IMR-90 (cell line): Measurements from ENCODE around the gene ALX4. TPM values are rescaled to one million over a fixed set of nuclear protein-coding genes. Genes with fewer than 3 reads are reported as not detected.

Source experiments
- ATAC-seq: fragments of 200-7000 bp; cut with Tn5 transposase; 2 replicates; pipeline ENCODE4 v1.9.1; 2020; ENCODE audit warnings: low read depth, mild to moderate bottlenecking, moderate library complexity
- BruUV-seq: library from RNA; stranded (reverse); fragments of 400-500 nt; replicated peaks from 2 replicates; lab custom pipeline; 2021; lab: Mats Ljungman, UMichigan
- CTCF ChIA-PET: fragments of 300-600 bp; formaldehyde crosslinking; extraction: SDS; loops from one replicate; lab custom pipeline; 2021; ENCODE audit warnings: antibody characterized with exemption; lab: Yijun Ruan, JAX
- POLR2A ChIA-PET: fragments of 300-600 bp; sonication (Branson Sonifier 250); formaldehyde crosslinking; loops from one replicate; lab custom pipeline; 2022; ENCODE audit warnings: antibody characterized with exemption; ENCODE audit not compliant: unreplicated experiment; lab: Charles Lee
- DNase-seq: peaks from one replicate; pipeline ENCODE4 v3.0.0; 2013
- H2AFZ ChIP-seq: replicated peaks from 2 replicates; pipeline ENCODE3; 2013; ENCODE audit warnings: low read length, mild to moderate bottlenecking; ENCODE audit not compliant: poor library complexity
- H2AK5ac ChIP-seq: 2 replicates; pipeline ENCODE4 v1.6.1; 2013; ENCODE audit warnings: low read depth, low read length, inconsistent platforms
- H2AK9ac ChIP-seq: replicated peaks from 2 replicates; pipeline ENCODE3; 2013; ENCODE audit warnings: mild to moderate bottlenecking, low read depth, low read length, moderate library complexity; ENCODE audit not compliant: poor library complexity
- H2BK120ac ChIP-seq: 2 replicates; pipeline ENCODE4 v1.6.1; 2013; ENCODE audit warnings: low read depth, low read length, inconsistent platforms
- H2BK15ac ChIP-seq: 3 replicates; pipeline ENCODE4 v1.6.1; 2013; ENCODE audit warnings: low read depth, low read length, inconsistent platforms
- H2BK20ac ChIP-seq: 2 replicates; pipeline ENCODE4 v1.6.1; 2013; ENCODE audit warnings: low read depth, mild to moderate bottlenecking, inconsistent platforms, low read length, moderate library complexity
- H2BK5ac ChIP-seq: 2 replicates; pipeline ENCODE4 v1.6.1; 2013; ENCODE audit warnings: mild to moderate bottlenecking, low read depth, low read length, inconsistent platforms; ENCODE audit not compliant: poor library complexity, severe bottlenecking
- H3K14ac ChIP-seq: replicated peaks from 2 replicates; pipeline ENCODE4 v1.6.1; 2013; ENCODE audit warnings: low read depth, low read length, inconsistent platforms
- H3K18ac ChIP-seq: 2 replicates; pipeline ENCODE4 v1.6.1; 2013; ENCODE audit warnings: low read depth, low read length, control low read depth
- H3K23ac ChIP-seq: 2 replicates; pipeline ENCODE4 v1.6.1; 2013; ENCODE audit warnings: low read depth, low read length, inconsistent platforms
- H3K27ac ChIP-seq: 2 replicates; pipeline ENCODE4 v1.5.1; 2013; ENCODE audit warnings: mild to moderate bottlenecking, control low read depth, low read length; ENCODE audit not compliant: insufficient read depth
- H3K27me3 ChIP-seq: 2 replicates; pipeline ENCODE4 v1.6.1; 2013; ENCODE audit warnings: low read length; ENCODE audit not compliant: control insufficient read depth, insufficient read depth
- H3K36me3 ChIP-seq: 2 replicates; pipeline ENCODE4 v1.6.1; 2013; ENCODE audit warnings: low read length, mixed read lengths; ENCODE audit not compliant: control insufficient read depth, insufficient read depth
- H3K4ac ChIP-seq: 2 replicates; pipeline ENCODE4 v1.6.1; 2013; ENCODE audit warnings: low read depth, low read length, inconsistent platforms
- H3K4me1 ChIP-seq: 2 replicates; pipeline ENCODE4 v1.6.1; 2013; ENCODE audit warnings: low read length, mixed read lengths; ENCODE audit not compliant: control insufficient read depth, insufficient read depth
- H3K4me2 ChIP-seq: 2 replicates; pipeline ENCODE4 v1.6.1; 2013; ENCODE audit warnings: low read depth, mild to moderate bottlenecking, control low read depth, low read length, moderate library complexity
- H3K4me3 ChIP-seq: 2 replicates; pipeline ENCODE4 v1.5.1; 2013; ENCODE audit warnings: low read depth, mild to moderate bottlenecking, control low read depth, low read length, moderate library complexity; ENCODE audit not compliant: insufficient read depth
- H3K56ac ChIP-seq: 2 replicates; pipeline ENCODE4 v1.6.1; 2013; ENCODE audit warnings: low read length, inconsistent platforms; ENCODE audit not compliant: insufficient read depth; ENCODE audit errors: extremely low read depth
- H3K79me1 ChIP-seq, 2 experiments: 2 replicates each; pipeline ENCODE4 v1.6.1; 2013; ENCODE audit warnings: low read length in 2 of 2, inconsistent platforms in 1 of 2, low read depth in 1 of 2
- H3K9ac ChIP-seq: 2 replicates; pipeline ENCODE4 v1.6.1; 2013; ENCODE audit warnings: low read depth, low read length, control low read depth
- H3K9me1 ChIP-seq: 2 replicates; pipeline ENCODE4 v1.6.1; 2013; ENCODE audit warnings: low read length, inconsistent platforms; ENCODE audit not compliant: insufficient read depth
- H3K9me3 ChIP-seq: 2 replicates; pipeline ENCODE4 v1.6.1; 2013; ENCODE audit warnings: low read length; ENCODE audit not compliant: control insufficient read depth, insufficient read depth
- H4K20me1 ChIP-seq: 2 replicates; pipeline ENCODE4 v1.6.1; 2013; ENCODE audit warnings: low read length, inconsistent platforms; ENCODE audit not compliant: insufficient read depth
- H4K5ac ChIP-seq: 2 replicates; pipeline ENCODE4 v1.6.1; 2013; ENCODE audit warnings: mild to moderate bottlenecking, low read depth, low read length, control low read depth
- H4K8ac ChIP-seq, 2 experiments: 2 replicates each; pipeline ENCODE4 v1.6.1; 2013; ENCODE audit warnings: low read depth in 2 of 2, low read length in 2 of 2, control low read depth in 1 of 2, inconsistent platforms in 1 of 2
- H4K91ac ChIP-seq: 2 replicates; pipeline ENCODE4 v1.6.1; 2013; ENCODE audit warnings: low read depth, low read length, inconsistent platforms; ENCODE audit not compliant: insufficient read depth
- BHLHE40 ChIP-seq: fragments of 150-350 bp; IDR thresholded peaks from 2 replicates; pipeline ENCODE4 v1.6.1; 2016; ENCODE audit warnings: mild to moderate bottlenecking, low read depth, low read length
- CHD1 ChIP-seq: IDR thresholded peaks from 2 replicates; pipeline ENCODE4 v1.6.1; 2012; ENCODE audit warnings: low read depth, low read length, improper control_type of control experiment
- MXI1 ChIP-seq: IDR thresholded peaks from 2 replicates; pipeline ENCODE4 v1.6.1; 2012; ENCODE audit warnings: low read depth, mild to moderate bottlenecking, low read length, moderate library complexity, borderline replicate concordance
- POLR2A ChIP-seq: IDR thresholded peaks from 2 replicates; pipeline ENCODE4 v1.6.1; 2012; ENCODE audit warnings: mild to moderate bottlenecking, low read depth, low read length
- SMC3 ChIP-seq: fragments of 150-350 bp; IDR thresholded peaks from 2 replicates; pipeline ENCODE4 v1.6.1; 2016; ENCODE audit warnings: low read depth, mild to moderate bottlenecking, antibody characterized with exemption, low read length, moderate library complexity
- WGBS, 2 experiments: methylation state at CpG; one replicate each; pipeline versions ENCODE4 v1.1.5 to v1.1.7; 2013; ENCODE audit warnings: missing lambda C conversion rate in 2 of 2; ENCODE audit not compliant: insufficient read length in 1 of 2; ENCODE audit errors: extremely low coverage in 2 of 2; 5-methylcytosine and 5-hydroxymethylcytosine counted together
- dilution Hi-C: fragments of 300-500 bp; cut with HindIII; formaldehyde crosslinking; loops from one replicate; pipeline ENCODE4 v1.14.3; 2018; ENCODE audit warnings: low sequenced_read_pairs; ENCODE audit not compliant: unreplicated experiment
- in situ Hi-C: fragments of 300-500 bp; cut with MboI; formaldehyde crosslinking; loops from 3 replicates; pipeline ENCODE4 v1.14.3; 2019; ENCODE audit warnings: low sequenced_read_pairs, inconsistent platforms, mixed read lengths
- intact Hi-C: fragments of 100-400 bp; cut with micrococcal nuclease; formaldehyde crosslinking; loops from 2 replicates; pipeline ENCODE4 v1.10.0; 2022
- polyA plus RNA-seq, 3 experiments: library from polyadenylated mRNA; depleted of rRNA; stranded (reverse); fragments of >200 nt; gene quantifications; 2 replicates each; pipeline ENCODE4 v1.2.3, GENCODE V29; 2012; ENCODE audit warnings: low replicate concordance in 1 of 3
- total RNA-seq: library from RNA; depleted of rRNA; stranded (reverse); fragments of >200 nt; gene quantifications from 2 replicates; pipeline ENCODE4 v1.2.3, GENCODE V29; 2012

ALX4 gene
- total and polyA plus RNA-seq, 2 of the 4 experiments (the other 2 are of a cell fraction): not detected

- Histone ChIP-seq H4K91ac (peak overlapping the region; percentile 1; the same call in 1 of the 2 replicates), H4K5ac (no peak overlapping the region), H3K18ac (no peak overlapping the region), H3K79me1 (peaks cover 0 to 11% of the 10 kb centered on the region in 2 experiments; a peak in 2 of 4 replicates), H3K27me3 (no peaks in the 10 kb centered on the region), H4K8ac (no peak overlapping the region), H2BK120ac (peak overlapping the region; percentile 29), H3K9me1 (peaks cover 11% of the 10 kb centered on the region), H3K23ac (no peak overlapping the region), H4K20me1 (no peaks in the 10 kb centered on the region), H3K56ac (no peak overlapping the region), H3K4me1 (peaks cover 26% of the 10 kb centered on the region), H2AK5ac (peak overlapping the region; percentile 14; the same call in 1 of the 2 replicates), H3K9ac (no peak overlapping the region), H3K4me3 (no peak overlapping the region), H3K4me2 (no peak overlapping the region), H3K4ac (no peak overlapping the region; the same call in 1 of the 2 replicates), H2BK20ac (no peak overlapping the region), H2AFZ (no peak overlapping the region), H3K27ac (no peak overlapping the region), H2BK5ac (no peak overlapping the region), H2BK15ac (no peak overlapping the region), H3K9me3 (no peaks in the 10 kb centered on the region), H3K36me3 (0 out of 2 replicates have a peak, but pooled peaks cover 4% of the 10 kb centered on the region), H3K14ac (no peak overlapping the region), H2AK9ac (no peak overlapping the region)
- ATAC-seq (no peak), DNase-seq (no peak)
- TF ChIP-seq CHD1 (no peak), MXI1 (no peak), POLR2A (no peak), SMC3 (no peak), BHLHE40 (no peak)
- dilution Hi-C loops (no loop called here), intact Hi-C loops (no loop called here), in situ Hi-C loops (no loop called here)
- ChIA-PET CTCF (no interaction called here), POLR2A (no interaction called here)
- no TSS peak for BruUV-seq
- WGBS, 2 experiments: 83% methylated on average over 1 of the region's 6 CpGs; no CpG with 5 or more reads in 1 of the 2 experiments
These were observed 68.1 kb downstream of the ALX4 start for GRCh38 chr11:44241851-44242250.
